K562 (cell line): Measurements from ENCODE around the gene RELA. TPM values are rescaled to one million over a fixed set of nuclear protein-coding genes. Genes with fewer than 3 reads are reported as not detected.

Source experiments
- ATAC-seq: fragments of 200-7000 bp; cut with Tn5 transposase; 3 replicates; pipeline ENCODE4 v1.9.1; 2020; ENCODE audit warnings: moderate library complexity
- BruUV-seq: library from RNA; stranded (reverse); fragments of 400-500 nt; replicated peaks from 2 replicates; lab custom pipeline; 2021; lab: Mats Ljungman, UMichigan
- CTCF ChIA-PET: fragments of 300-600 bp; formaldehyde crosslinking; extraction: SDS; loops from one replicate; lab custom pipeline; 2021; ENCODE audit warnings: low intra/inter-chr PET ratio; lab: Yijun Ruan, JAX
- POLR2A ChIA-PET: fragments of 300-600, 350-650 bp; sonication (Branson Sonifier 250); formaldehyde crosslinking; extraction: SDS; loops from one replicate; lab custom pipeline; 2021; ENCODE audit warnings: antibody characterized with exemption, inconsistent platforms; lab: Yijun Ruan, JAX
- DNase-seq, 4 experiments: peaks; one replicate each; pipeline versions ENCODE4 v3.0.0 to v3.0.0-alpha.2; 2011 to 2018; ENCODE audit warnings: low spot score in 3 of 4, mixed read lengths in 3 of 4; ENCODE audit errors: extremely low read depth in 1 of 4
- FAIRE-seq: peaks from 2 replicates; lab custom pipeline; 2011; peaks lifted over from hg19 to GRCh38; lab: Jason Lieb, UNC
- H2AFZ ChIP-seq: 2 replicates; pipeline ENCODE4 v1.6.0; 2011; ENCODE audit warnings: low read depth, low read length, control low read depth, inconsistent platforms
- H3K27ac ChIP-seq: fragments of 200-600 bp; 3 replicates; pipeline ENCODE4 v1.8.0; 2011; ENCODE audit warnings: low read depth, mild to moderate bottlenecking, control low read depth, inconsistent platforms, low read length, moderate library complexity, mixed read lengths; ENCODE audit errors: extremely low read depth
- H3K27me3 ChIP-seq, 2 experiments: fragments of 300-600 bp in 1 of 2; 2 replicates in 1 of 2; 3 replicates in 1 of 2; pipeline versions ENCODE4 v1.6.0 to v1.8.0; 2011; ENCODE audit warnings: inconsistent platforms in 2 of 2, low read length in 2 of 2, mild to moderate bottlenecking in 1 of 2, mixed read lengths in 1 of 2, moderate library complexity in 1 of 2; ENCODE audit not compliant: control insufficient read depth in 2 of 2, insufficient read depth in 2 of 2
- H3K36me3 ChIP-seq: fragments of 300-600 bp; 3 replicates; pipeline ENCODE4 v1.8.0; 2011; ENCODE audit warnings: mild to moderate bottlenecking, low read length, inconsistent platforms; ENCODE audit not compliant: control insufficient read depth, insufficient read depth
- H3K4me1 ChIP-seq, 2 experiments: fragments of 200-600 bp in 1 of 2; replicated peaks in 1 of 2; 2 replicates in 1 of 2; 3 replicates in 1 of 2; pipeline versions ENCODE4 v1.5.1 to v1.8.0; 2011; ENCODE audit warnings: inconsistent platforms in 2 of 2, low read length in 2 of 2, mild to moderate bottlenecking in 1 of 2, mixed read lengths in 1 of 2, moderate library complexity in 1 of 2; ENCODE audit not compliant: control insufficient read depth in 2 of 2, insufficient read depth in 2 of 2
- H3K4me2 ChIP-seq: 2 replicates; pipeline ENCODE4 v1.6.1; 2011; ENCODE audit warnings: low read length, control low read depth, inconsistent platforms, mixed read lengths; ENCODE audit not compliant: insufficient read depth
- H3K4me3 ChIP-seq: fragments of 200-600 bp; sonication (generic), shearing (Covaris generic); 2 replicates; pipeline ENCODE4 v1.5.1; 2016; ENCODE audit warnings: control low read depth, inconsistent platforms
- H3K79me2 ChIP-seq: fragments of 200-600 bp; 3 replicates; pipeline ENCODE4 v1.8.0; 2011; ENCODE audit warnings: low read length, inconsistent platforms; ENCODE audit not compliant: control insufficient read depth, insufficient read depth
- H3K9ac ChIP-seq, 2 experiments: 2 replicates each; pipeline versions ENCODE4 v1.6.0 to v1.6.1; 2011; ENCODE audit warnings: low read depth in 2 of 2, low read length in 2 of 2, control low read depth in 1 of 2, inconsistent platforms in 1 of 2, mild to moderate bottlenecking in 1 of 2, mixed read lengths in 1 of 2; ENCODE audit not compliant: insufficient read depth in 1 of 2
- H3K9me1 ChIP-seq: one replicate; pipeline ENCODE4 v1.6.0; 2011; ENCODE audit warnings: inconsistent platforms, mild to moderate bottlenecking, low read length, moderate library complexity; ENCODE audit not compliant: control insufficient read depth, insufficient read depth
- H3K9me3 ChIP-seq: replicated peaks from 2 replicates; pipeline ENCODE4 v1.5.1; 2011; ENCODE audit warnings: low read depth, low read length, inconsistent platforms; ENCODE audit not compliant: control insufficient read depth, insufficient read depth
- H4K20me1 ChIP-seq: replicated peaks from 2 replicates; pipeline ENCODE4 v1.6.1; 2011; ENCODE audit warnings: low read length, inconsistent platforms, mixed read lengths; ENCODE audit not compliant: control insufficient read depth, insufficient read depth
- EHMT2 ChIP-seq: fragments of 450-650 bp; IDR thresholded peaks from 2 replicates; pipeline ENCODE4 v1.6.1; 2018; ENCODE audit warnings: antibody characterized with exemption
- FOXJ3 ChIP-seq: sonication (generic); formaldehyde crosslinking; IDR thresholded peaks from 2 replicates; pipeline ENCODE4 v1.4.0; 2020; ENCODE audit warnings: mild to moderate bottlenecking, missing genetic modification reagents
- FOXM1 ChIP-seq, 2 experiments: fragments of 450-650 bp in 1 of 2; sonication (generic) in 1 of 2; formaldehyde crosslinking in 1 of 2; IDR thresholded peaks; 2 replicates each; pipeline versions ENCODE4 v1.6.1 to v1.9.0; 2017 to 2022; ENCODE audit warnings: low read depth in 2 of 2, mild to moderate bottlenecking in 2 of 2, missing genetic modification reagents in 1 of 2, moderate library complexity in 1 of 2
- FOXO4 ChIP-seq: fragments of 450-650 bp; formaldehyde crosslinking; IDR thresholded peaks from 2 replicates; pipeline ENCODE4 v1.4.0; 2020; ENCODE audit warnings: mild to moderate bottlenecking, moderate library complexity
- MAX ChIP-seq: sonication (generic); formaldehyde crosslinking; IDR thresholded peaks from 2 replicates; pipeline ENCODE4 v1.9.0; 2022; ENCODE audit warnings: mild to moderate bottlenecking, missing genetic modification reagents
- MIER1 ChIP-seq: fragments of 450-650 bp; IDR thresholded peaks from 2 replicates; pipeline ENCODE4 v1.6.1; 2016; ENCODE audit warnings: antibody characterized with exemption, mild to moderate bottlenecking, low read depth
- NELFE ChIP-seq: IDR thresholded peaks from 2 replicates; pipeline ENCODE4 v1.6.1; 2011; ENCODE audit warnings: mild to moderate bottlenecking; ENCODE audit not compliant: insufficient read depth, insufficient read length
- NFE2L1 ChIP-seq: fragments of 450-650 bp; IDR thresholded peaks from 2 replicates; pipeline ENCODE4 v1.6.1; 2016; ENCODE audit warnings: missing genetic modification characterization, low read depth, mild to moderate bottlenecking, missing compliant biosample characterization, moderate library complexity, borderline replicate concordance
- PHB ChIP-seq: fragments of 250-450 bp; sonication (Bioruptor Pico); IDR thresholded peaks from 2 replicates; pipeline ENCODE4 v1.5.0; 2021
- VEZF1 ChIP-seq: fragments of 200-800 bp; sonication (Bioruptor generic); IDR thresholded peaks from 2 replicates; pipeline ENCODE4 v1.6.1; 2017; ENCODE audit warnings: missing genetic modification characterization, missing compliant biosample characterization
- ZC3H11A ChIP-seq: IDR thresholded peaks from 2 replicates; pipeline ENCODE4 v1.6.1; 2012; ENCODE audit warnings: low read depth, low read length, improper control_type of control experiment
- ZC3H4 ChIP-seq: sonication (generic); formaldehyde crosslinking; IDR thresholded peaks from 2 replicates; pipeline ENCODE4 v1.9.0; 2021; ENCODE audit warnings: missing genetic modification reagents, borderline replicate concordance
- ZFP1 ChIP-seq: fragments of 450-650 bp; formaldehyde crosslinking; IDR thresholded peaks from 2 replicates; pipeline ENCODE4 v1.4.0; 2020; ENCODE audit warnings: mild to moderate bottlenecking, mixed read lengths
- ZNF263 ChIP-seq: sonication (generic); formaldehyde crosslinking; IDR thresholded peaks from 2 replicates; pipeline ENCODE4 v1.8.0; 2022; ENCODE audit warnings: mild to moderate bottlenecking, missing genetic modification reagents, borderline replicate concordance
- ZNF551 ChIP-seq: fragments of 250-450 bp; sonication (Bioruptor Pico); IDR thresholded peaks from 2 replicates; pipeline ENCODE4 v1.5.0; 2021; ENCODE audit warnings: mild to moderate bottlenecking, moderate library complexity
- WGBS: fragments of 100-300 bp; shearing (Covaris generic); methylation state at CpG from one replicate; pipeline ENCODE4 v1.1.6; 2016; ENCODE audit warnings: low coverage, mixed read lengths; ENCODE audit not compliant: insufficient coverage; ENCODE audit errors: missing lambda C conversion rate; 5-methylcytosine and 5-hydroxymethylcytosine counted together
- in situ Hi-C: fragments of 300-500 bp; cut with MboI; formaldehyde crosslinking; loops from 4 replicates; pipeline ENCODE4 v1.15.0; 2018; ENCODE audit warnings: inconsistent platforms, mixed read lengths
- intact Hi-C: fragments of 100-400 bp; cut with micrococcal nuclease; formaldehyde crosslinking; loops from 2 replicates; pipeline ENCODE4 v1.14.2; 2022
- polyA plus RNA-seq, 8 experiments: library from polyadenylated mRNA; depleted of rRNA in 4 of 8; stranded (reverse) in 5 of 8; unstranded in 3 of 8; fragments of >200 nt; fragmentation: Nextera tagmentation in 2 of 8; fragmentation: Illumina TruSeq in 1 of 8; extraction: Ambion mirVana in 2 of 8; extraction: Trizol in 1 of 8; gene quantifications; 2 replicates each; pipeline versions ENCODE4 v1.2.1 to v1.2.3, GENCODE V29; 2011 to 2014; ENCODE audit warnings: inconsistent platforms in 1 of 8, missing spikeins in 1 of 8
- total RNA-seq, 7 experiments: library from RNA; depleted of rRNA in 6 of 7; stranded (reverse); fragments of >200 nt in 6 of 7; fragmentation: Illumina TruSeq in 2 of 7; extraction: Trizol in 2 of 7; gene quantifications; 2 replicates each; pipeline versions ENCODE4 v1.2.1 to v1.2.3, GENCODE V29; 2011 to 2021; ENCODE audit warnings: low replicate concordance in 1 of 7

Gene RELA
- total and polyA plus RNA-seq, 9 of the 15 experiments (the other 6 are each of a cell fraction or from before 2014, with no cell fraction given): 6.0 to 67.4 (median 20.6) TPM

GRCh38 chr11:65615229-65615949 is 47.3 kb downstream of the RELA start, which contains the start of gene PCNX3 (continued):
- TF ChIP-seq FOXM1 (IDR thresholded peaks at IDR 0.05; ENCODE audit: low read depth): peak; percentile 99
- no peak for TF ChIP-seq FOXM1 (CRISPR knock-in tag; IDR thresholded peaks at IDR 0.05; ENCODE audit: low read depth)
- no peak for TF ChIP-seq FOXJ3
- TF ChIP-seq ZNF551 (CRISPR knock-in tag): no peak
- TF ChIP-seq, all 486 proteins: peak for 109

GRCh38 chr11:65613091-65613928 is 49.4 kb downstream of the RELA start:
- 50% methylated on average over 33 of the region's 43 CpGs for WGBS
- BruUV-seq: no TSS peak
- H3K9ac ChIP-seq: peak overlapping the region; percentile 83 to 93
- H3K9me3 ChIP-seq: no peaks in the 10 kb centered on the region
- no peak for FAIRE-seq
- in situ Hi-C loops: no loop called here
- POLR2A ChIA-PET: interaction anchor here (0.5 to 1.9 kb wide), 10 partner anchors 10 to 477 kb away, joined by 3 to 9 read pairs (median 4); partner anchors contain the start of gene KCNK7
- H3K36me3 ChIP-seq: peaks cover 45% of the 10 kb centered on the region; the same call in 2 of the 3 replicates
- no peak for DNase-seq
- peak overlapping the region; percentile 90 for H3K4me2 ChIP-seq
- peak overlapping the region; percentile 77 for H2AFZ ChIP-seq
- H3K27ac ChIP-seq: peak overlapping the region; percentile 74
- no peaks in the 10 kb centered on the region for H3K27me3 ChIP-seq
- intact Hi-C loops: no loop called here
- H4K20me1 ChIP-seq: no peaks in the 10 kb centered on the region; the same call in 1 of the 2 replicates
- ATAC-seq: no peak
- H3K79me2 ChIP-seq: peaks cover 65% of the 10 kb centered on the region
- H3K4me1 ChIP-seq: peaks cover 28 to 70% of the 10 kb centered on the region in 2 experiments
- H3K4me3 ChIP-seq: peak overlapping the region; percentile 87
- CTCF ChIA-PET: interaction anchor here (0.8 kb wide), 1 partner anchor 72 kb away, joined by 3 read pairs; no protein-coding TSS in a partner anchor
- no peaks in the 10 kb centered on the region for H3K9me1 ChIP-seq
- TF ChIP-seq MIER1: no peak
- TF ChIP-seq ZC3H4 (CRISPR knock-in tag): peak; percentile 65; the same call in 1 of the 2 replicates
- TF ChIP-seq NELFE: no peak
- no peak for TF ChIP-seq VEZF1
- 0 out of 2 replicates have a peak, but pooled peaks have one; percentile 32 for TF ChIP-seq ZNF263 (CRISPR knock-in tag)
- no peak for TF ChIP-seq NFE2L1 (tag)
- TF ChIP-seq PHB (CRISPR knock-in tag): no peak
- no peak for TF ChIP-seq ZFP1 (CRISPR knock-in tag)
- TF ChIP-seq FOXO4 (CRISPR knock-in tag): no peak
- TF ChIP-seq EHMT2: no peak
- TF ChIP-seq MAX (CRISPR knock-in tag): 0 out of 2 replicates have a peak, but pooled peaks have one; percentile 12
- no peak for TF ChIP-seq ZC3H11A
